Upper lobe of left lung (tissue), 4 donors: ENCODE results near the gene ATXN2.

Source experiments
- POLR2A ChIP-seq, 4 donors: fragments of 450-650 bp; IDR thresholded peaks; one replicate each; pipeline ENCODE4 v1.5.1; 2016 to 2017; ENCODE audit warnings: antibody characterized with exemption in 4 of 4, mild to moderate bottlenecking in 2 of 4
- TF ChIP-seq, protein P1 (sequence below), 6 experiments: fragments of 450-650 bp in 4 of 6; fragments of 200-600 bp in 2 of 6; sonication (generic) in 2 of 6; IDR thresholded peaks; one replicate each; pipeline ENCODE4 v1.5.1; 2016 to 2019; ENCODE audit warnings: antibody characterized with exemption in 6 of 6

DNA sequence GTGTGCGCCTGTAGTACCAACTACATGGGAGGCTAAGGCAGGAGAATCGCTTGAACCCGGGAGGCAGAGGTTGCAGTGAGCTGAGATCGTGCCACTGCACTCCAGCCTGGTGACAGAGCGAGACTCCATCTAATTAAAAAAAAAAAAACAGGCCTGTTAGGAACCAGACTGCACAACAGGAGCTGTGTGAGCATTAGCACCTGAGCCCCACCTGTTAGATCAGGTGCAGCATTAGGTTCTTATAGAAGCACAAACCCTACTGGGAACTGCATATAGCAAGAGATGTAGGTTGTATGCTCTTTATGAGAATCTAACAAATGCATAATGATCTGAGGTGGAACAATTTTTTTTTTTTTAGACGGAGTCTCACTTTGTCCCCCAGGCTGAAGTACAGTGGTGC, 8.6 kb downstream of the ATXN2 start:
- TF ChIP-seq, protein P1, sequence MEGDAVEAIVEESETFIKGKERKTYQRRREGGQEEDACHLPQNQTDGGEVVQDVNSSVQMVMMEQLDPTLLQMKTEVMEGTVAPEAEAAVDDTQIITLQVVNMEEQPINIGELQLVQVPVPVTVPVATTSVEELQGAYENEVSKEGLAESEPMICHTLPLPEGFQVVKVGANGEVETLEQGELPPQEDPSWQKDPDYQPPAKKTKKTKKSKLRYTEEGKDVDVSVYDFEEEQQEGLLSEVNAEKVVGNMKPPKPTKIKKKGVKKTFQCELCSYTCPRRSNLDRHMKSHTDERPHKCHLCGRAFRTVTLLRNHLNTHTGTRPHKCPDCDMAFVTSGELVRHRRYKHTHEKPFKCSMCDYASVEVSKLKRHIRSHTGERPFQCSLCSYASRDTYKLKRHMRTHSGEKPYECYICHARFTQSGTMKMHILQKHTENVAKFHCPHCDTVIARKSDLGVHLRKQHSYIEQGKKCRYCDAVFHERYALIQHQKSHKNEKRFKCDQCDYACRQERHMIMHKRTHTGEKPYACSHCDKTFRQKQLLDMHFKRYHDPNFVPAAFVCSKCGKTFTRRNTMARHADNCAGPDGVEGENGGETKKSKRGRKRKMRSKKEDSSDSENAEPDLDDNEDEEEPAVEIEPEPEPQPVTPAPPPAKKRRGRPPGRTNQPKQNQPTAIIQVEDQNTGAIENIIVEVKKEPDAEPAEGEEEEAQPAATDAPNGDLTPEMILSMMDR (IDR thresholded peaks at IDR 0.05), result no peak
- TF ChIP-seq POLR2A (IDR thresholded peaks at IDR 0.05), result no peak
